ENCODE results near the gene GRAP2. TPM values are rescaled to one million over a fixed set of nuclear protein-coding genes. Genes with fewer than 3 reads are reported as not detected.

GRAP2 gene
- polyA plus RNA-seq, 1 of the 3 experiments (the other 2 are of a cell fraction), result 0.13 TPM

DNA sequence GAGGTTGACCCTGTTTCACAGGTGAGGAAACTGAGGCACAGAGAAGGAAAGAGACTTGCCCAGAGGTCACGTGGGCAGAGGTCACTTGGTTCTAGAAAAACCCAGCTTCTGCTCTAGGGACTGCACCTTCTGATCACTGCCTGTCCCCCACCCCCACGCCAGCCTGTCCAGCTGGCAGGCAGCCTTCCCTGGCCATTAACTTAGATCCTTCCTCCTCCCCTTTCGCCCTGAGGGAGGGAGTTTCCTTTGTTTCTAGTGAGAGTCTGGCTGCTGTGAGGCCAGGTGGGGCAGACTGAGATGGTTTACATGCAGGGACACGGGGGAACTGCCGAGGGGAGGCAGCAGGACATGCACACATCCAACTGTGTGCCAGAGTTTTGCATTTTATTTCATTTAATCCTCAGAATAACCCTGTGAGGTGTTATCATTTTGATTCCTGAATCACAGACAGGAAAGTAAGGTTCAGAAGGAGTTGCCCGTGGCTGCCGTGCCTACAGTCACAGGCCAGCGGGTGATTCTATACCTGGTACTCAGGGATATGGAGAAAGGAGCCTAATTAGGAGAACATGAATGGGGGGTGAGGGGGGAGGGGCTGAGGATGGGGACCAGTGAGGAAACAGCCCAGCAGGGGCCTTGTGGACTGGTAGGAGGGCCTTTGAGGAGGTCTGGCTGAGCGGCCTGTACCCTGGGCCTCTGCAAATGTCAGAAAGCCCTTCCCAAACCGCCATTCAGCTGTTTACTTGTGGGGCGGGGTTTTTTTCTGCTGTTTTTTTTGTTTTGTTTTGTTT is 97.2 kb downstream of the GRAP2 start:
- Histone ChIP-seq H3K4me2 (no peak overlapping the region), H3K4me1 (ENCODE audit: control insufficient read depth in 1 of 2, insufficient read depth in 2 of 2, low read depth in 1 of 2, low read length in 1 of 2) (peaks cover 0 to 19% of the 10 kb centered on the region in 2 experiments; a peak in 1 of 4 replicates), H2AFZ (ENCODE audit: low read depth) (no peak overlapping the region; the same call in 1 of the 2 replicates), H3K9ac (no peak overlapping the region), H3K79me2 (ENCODE audit: insufficient read depth) (no peaks in the 10 kb centered on the region), H3K4me3 (ENCODE audit: low read depth in 2 of 2, low read length in 1 of 2) (no peak overlapping the region), H3K27ac (ENCODE audit: low read depth in 2 of 2, low read length in 1 of 2) (peak overlapping the region in 1 of 2 experiments; percentile 67; a peak in 2 of 4 replicates), H4K20me1 (ENCODE audit: insufficient read depth) (no peaks in the 10 kb centered on the region), H3K36me3 (replicated peaks in 1 of 2; ENCODE audit: control insufficient read depth in 1 of 2, insufficient read depth in 2 of 2, low read length in 1 of 2) (no peaks in the 10 kb centered on the region), H3K9me3 (no peaks in the 10 kb centered on the region), H3F3A (replicated peaks; ENCODE audit: insufficient read depth) (no peaks in the 10 kb centered on the region), H3K9me2 (no peaks in the 10 kb centered on the region), H3K27me3 (ENCODE audit: insufficient read depth) (no peaks in the 10 kb centered on the region)
- POLR2A ChIA-PET, result no interaction called here
- TF ChIP-seq NRF1 (IDR thresholded peaks at IDR 0.05; ENCODE audit: low read depth, low read length), result no peak
- TF ChIP-seq, protein P1, sequence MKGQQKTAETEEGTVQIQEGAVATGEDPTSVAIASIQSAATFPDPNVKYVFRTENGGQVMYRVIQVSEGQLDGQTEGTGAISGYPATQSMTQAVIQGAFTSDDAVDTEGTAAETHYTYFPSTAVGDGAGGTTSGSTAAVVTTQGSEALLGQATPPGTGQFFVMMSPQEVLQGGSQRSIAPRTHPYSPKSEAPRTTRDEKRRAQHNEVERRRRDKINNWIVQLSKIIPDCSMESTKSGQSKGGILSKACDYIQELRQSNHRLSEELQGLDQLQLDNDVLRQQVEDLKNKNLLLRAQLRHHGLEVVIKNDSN (IDR thresholded peaks at IDR 0.05; ENCODE audit: borderline replicate concordance, low read depth), result no peak
- no peak for TF ChIP-seq RCOR1 (IDR thresholded peaks at IDR 0.05; ENCODE audit: low read length)
- TF ChIP-seq EP300 (IDR thresholded peaks at IDR 0.05; ENCODE audit: borderline replicate concordance in 1 of 2, low read depth in 1 of 2, low read length in 1 of 2), result peak in 1 of 2 experiments; percentile 37; a peak in 1 of 4 replicates
- peak; percentile 18 for TF ChIP-seq RAD21 (IDR thresholded peaks at IDR 0.05; ENCODE audit: low read length)
- WGBS (ENCODE audit: low lambda C conversion rate), result 60% methylated on average over 8 of the region's 11 CpGs
- CTCF ChIA-PET, result interaction anchor here (1.2 kb wide), 1 partner anchor 26 kb away, joined by 4 read pairs; no protein-coding TSS in a partner anchor
- peak; percentile 76 for DNase-seq

DNA sequence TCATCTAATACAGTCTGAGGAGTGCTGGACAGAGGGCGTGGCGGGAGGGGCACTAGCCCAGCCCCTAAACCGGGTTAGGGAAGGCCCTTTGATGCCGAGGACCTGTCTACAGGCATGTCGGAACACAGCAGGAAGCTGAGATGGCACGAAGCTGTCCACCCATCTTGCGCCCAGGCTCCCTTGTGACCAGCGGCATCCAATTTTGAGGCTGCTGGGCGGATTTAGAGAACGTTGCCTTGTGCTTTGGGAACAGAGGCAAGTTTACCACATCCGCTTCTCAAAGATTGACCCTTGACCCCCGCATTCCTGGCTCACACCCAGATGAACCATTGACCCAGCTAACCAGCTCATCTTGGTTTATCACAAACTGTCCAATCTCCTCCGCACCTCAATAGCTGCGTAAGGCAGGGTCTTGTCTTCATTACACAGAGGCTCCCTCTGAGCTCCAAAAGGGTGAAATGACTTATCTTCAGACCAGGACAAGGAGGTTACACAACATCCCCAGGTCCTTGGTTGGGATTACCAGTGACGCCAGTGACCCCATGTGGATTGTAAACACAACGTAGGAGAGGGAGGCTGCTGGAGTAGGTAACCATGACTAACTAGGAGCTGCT is 98.4 kb downstream of the GRAP2 start:
- WGBS (ENCODE audit: low lambda C conversion rate), result 61% methylated on average over 5 of the region's 16 CpGs
- no peak overlapping the region for H3K4me2 ChIP-seq

More for the DNA sequence above, 98.4 kb downstream of the GRAP2 start:
- Histone ChIP-seq H3K4me3 (ENCODE audit: low read depth in 2 of 2, low read length in 1 of 2) (no peak overlapping the region), H3F3A (replicated peaks; ENCODE audit: insufficient read depth) (no peaks in the 10 kb centered on the region), H3K27ac (ENCODE audit: low read depth in 2 of 2, low read length in 1 of 2) (no peak overlapping the region; a peak in 1 of 4 replicates), H3K9me3 (no peaks in the 10 kb centered on the region), H4K20me1 (ENCODE audit: insufficient read depth) (no peaks in the 10 kb centered on the region), H3K79me2 (ENCODE audit: insufficient read depth) (no peaks in the 10 kb centered on the region), H3K27me3 (ENCODE audit: insufficient read depth) (no peaks in the 10 kb centered on the region), H3K9me2 (no peaks in the 10 kb centered on the region), H3K4me1 (ENCODE audit: control insufficient read depth in 1 of 2, insufficient read depth in 2 of 2, low read depth in 1 of 2, low read length in 1 of 2) (peaks cover 0 to 19% of the 10 kb centered on the region in 2 experiments; a peak in 1 of 4 replicates), H3K36me3 (replicated peaks in 1 of 2; ENCODE audit: control insufficient read depth in 1 of 2, insufficient read depth in 2 of 2, low read length in 1 of 2) (no peaks in the 10 kb centered on the region), H2AFZ (ENCODE audit: low read depth) (no peak overlapping the region), H3K9ac (no peak overlapping the region)
- CTCF ChIA-PET, result interaction anchor here (1.2 kb wide), 1 partner anchor 25 kb away, joined by 4 read pairs; no protein-coding TSS in a partner anchor
- POLR2A ChIA-PET, result no interaction called here
- no peak for DNase-seq
- no peak for TF ChIP-seq SIN3A (IDR thresholded peaks at IDR 0.05; ENCODE audit: borderline replicate concordance, low read depth, low read length)
- TF ChIP-seq, protein P2, sequence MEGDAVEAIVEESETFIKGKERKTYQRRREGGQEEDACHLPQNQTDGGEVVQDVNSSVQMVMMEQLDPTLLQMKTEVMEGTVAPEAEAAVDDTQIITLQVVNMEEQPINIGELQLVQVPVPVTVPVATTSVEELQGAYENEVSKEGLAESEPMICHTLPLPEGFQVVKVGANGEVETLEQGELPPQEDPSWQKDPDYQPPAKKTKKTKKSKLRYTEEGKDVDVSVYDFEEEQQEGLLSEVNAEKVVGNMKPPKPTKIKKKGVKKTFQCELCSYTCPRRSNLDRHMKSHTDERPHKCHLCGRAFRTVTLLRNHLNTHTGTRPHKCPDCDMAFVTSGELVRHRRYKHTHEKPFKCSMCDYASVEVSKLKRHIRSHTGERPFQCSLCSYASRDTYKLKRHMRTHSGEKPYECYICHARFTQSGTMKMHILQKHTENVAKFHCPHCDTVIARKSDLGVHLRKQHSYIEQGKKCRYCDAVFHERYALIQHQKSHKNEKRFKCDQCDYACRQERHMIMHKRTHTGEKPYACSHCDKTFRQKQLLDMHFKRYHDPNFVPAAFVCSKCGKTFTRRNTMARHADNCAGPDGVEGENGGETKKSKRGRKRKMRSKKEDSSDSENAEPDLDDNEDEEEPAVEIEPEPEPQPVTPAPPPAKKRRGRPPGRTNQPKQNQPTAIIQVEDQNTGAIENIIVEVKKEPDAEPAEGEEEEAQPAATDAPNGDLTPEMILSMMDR (IDR thresholded peaks at IDR 0.05), result peak; percentile 7; the same call in 1 of the 2 replicates
- TF ChIP-seq, protein P3, sequence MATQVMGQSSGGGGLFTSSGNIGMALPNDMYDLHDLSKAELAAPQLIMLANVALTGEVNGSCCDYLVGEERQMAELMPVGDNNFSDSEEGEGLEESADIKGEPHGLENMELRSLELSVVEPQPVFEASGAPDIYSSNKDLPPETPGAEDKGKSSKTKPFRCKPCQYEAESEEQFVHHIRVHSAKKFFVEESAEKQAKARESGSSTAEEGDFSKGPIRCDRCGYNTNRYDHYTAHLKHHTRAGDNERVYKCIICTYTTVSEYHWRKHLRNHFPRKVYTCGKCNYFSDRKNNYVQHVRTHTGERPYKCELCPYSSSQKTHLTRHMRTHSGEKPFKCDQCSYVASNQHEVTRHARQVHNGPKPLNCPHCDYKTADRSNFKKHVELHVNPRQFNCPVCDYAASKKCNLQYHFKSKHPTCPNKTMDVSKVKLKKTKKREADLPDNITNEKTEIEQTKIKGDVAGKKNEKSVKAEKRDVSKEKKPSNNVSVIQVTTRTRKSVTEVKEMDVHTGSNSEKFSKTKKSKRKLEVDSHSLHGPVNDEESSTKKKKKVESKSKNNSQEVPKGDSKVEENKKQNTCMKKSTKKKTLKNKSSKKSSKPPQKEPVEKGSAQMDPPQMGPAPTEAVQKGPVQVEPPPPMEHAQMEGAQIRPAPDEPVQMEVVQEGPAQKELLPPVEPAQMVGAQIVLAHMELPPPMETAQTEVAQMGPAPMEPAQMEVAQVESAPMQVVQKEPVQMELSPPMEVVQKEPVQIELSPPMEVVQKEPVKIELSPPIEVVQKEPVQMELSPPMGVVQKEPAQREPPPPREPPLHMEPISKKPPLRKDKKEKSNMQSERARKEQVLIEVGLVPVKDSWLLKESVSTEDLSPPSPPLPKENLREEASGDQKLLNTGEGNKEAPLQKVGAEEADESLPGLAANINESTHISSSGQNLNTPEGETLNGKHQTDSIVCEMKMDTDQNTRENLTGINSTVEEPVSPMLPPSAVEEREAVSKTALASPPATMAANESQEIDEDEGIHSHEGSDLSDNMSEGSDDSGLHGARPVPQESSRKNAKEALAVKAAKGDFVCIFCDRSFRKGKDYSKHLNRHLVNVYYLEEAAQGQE (IDR thresholded peaks at IDR 0.05; ENCODE audit: low read depth, low read length), result no peak
